ENCODE measurements around the gene CAMK2A.

CAMK2A gene

DNA sequence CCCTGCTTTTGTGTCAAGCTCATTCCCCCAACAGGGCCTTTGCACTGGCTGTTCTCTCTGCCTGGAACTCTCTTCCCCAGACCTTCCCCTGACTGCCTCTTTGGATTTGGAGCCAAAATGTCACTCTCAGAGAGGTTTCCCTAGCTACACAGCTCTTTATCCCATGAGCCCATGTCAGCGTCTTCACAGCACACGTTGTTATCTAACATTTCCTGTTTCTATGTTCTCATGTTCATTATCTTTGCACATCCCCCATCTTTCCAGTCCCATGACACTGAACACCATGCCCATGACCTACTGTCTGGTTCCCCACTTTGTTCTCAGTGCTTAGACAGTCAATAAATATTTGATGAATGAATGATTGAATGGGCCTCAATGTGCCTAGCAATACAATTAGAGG is 39.5 kb upstream of the CAMK2A start:
- DNase-seq (ENCODE audit: low spot score): no peak
- TF ChIP-seq CTCF (IDR thresholded peaks at IDR 0.05): no peak
- Histone ChIP-seq H3K27ac (no peak overlapping the region), H3K4me3 (no peak overlapping the region)

- no peak for DNase-seq (ENCODE audit: low spot score)
- Histone ChIP-seq H3K27ac (no peak overlapping the region), H3K4me3 (no peak overlapping the region)
- no peak for TF ChIP-seq CTCF (IDR thresholded peaks at IDR 0.05)
Observed at GRCh38 chr5:150328515-150328914, 38.9 kb upstream of the CAMK2A start.

GRCh38 chr5:150327139-150327538 is 37.6 kb upstream of the CAMK2A start:
- TF ChIP-seq CTCF (IDR thresholded peaks at IDR 0.05): no peak
- Histone ChIP-seq H3K4me3 (no peak overlapping the region), H3K27ac (no peak overlapping the region)
- no peak for DNase-seq (ENCODE audit: low spot score)

GRCh38 chr5:150326707-150327106 is 37.1 kb upstream of the CAMK2A start:
- DNase-seq (ENCODE audit: low spot score): no peak
- H3K4me3 ChIP-seq: no peak overlapping the region
- no peak for TF ChIP-seq CTCF (IDR thresholded peaks at IDR 0.05)
- no peak overlapping the region for H3K27ac ChIP-seq

- Histone ChIP-seq H3K27ac (no peak overlapping the region), H3K4me3 (no peak overlapping the region)
- no peak for DNase-seq (ENCODE audit: low spot score)
- no peak for TF ChIP-seq CTCF (IDR thresholded peaks at IDR 0.05)
Observed at GRCh38 chr5:150325426-150325825, 35.9 kb upstream of the CAMK2A start.

DNA sequence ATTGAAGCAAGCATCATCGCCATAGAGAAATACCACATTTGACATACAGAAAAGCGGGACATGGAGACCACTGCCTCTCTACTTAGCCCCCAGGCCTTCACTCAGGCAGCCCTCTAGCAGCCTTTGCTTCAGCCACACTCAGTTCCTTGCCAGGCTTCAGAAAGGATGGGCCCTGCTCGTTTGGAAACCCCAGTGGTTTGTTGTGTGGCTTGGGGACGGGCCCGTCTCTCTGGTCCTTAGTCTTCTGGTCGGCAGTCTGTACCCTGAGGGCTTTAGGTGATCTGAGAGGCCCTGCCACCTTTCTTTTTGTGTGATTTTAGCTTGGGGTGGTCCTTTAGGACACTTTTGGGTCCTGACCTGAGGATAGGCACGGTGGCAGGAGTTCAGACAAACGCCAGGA is 34.2 kb upstream of the CAMK2A start:
- no peak overlapping the region for H3K4me3 ChIP-seq
- no peak for DNase-seq (ENCODE audit: low spot score)
- no peak for TF ChIP-seq CTCF (IDR thresholded peaks at IDR 0.05)
- no peak overlapping the region for H3K27ac ChIP-seq

- H3K27ac ChIP-seq: no peak overlapping the region
- no peak overlapping the region for H3K4me3 ChIP-seq
- no peak for DNase-seq (ENCODE audit: low spot score)
- no peak for TF ChIP-seq CTCF (IDR thresholded peaks at IDR 0.05)
Observed at GRCh38 chr5:150323092-150323491, 33.5 kb upstream of the CAMK2A start.
